GM23338 (cell line): ENCODE measurements around the gene CFTR. TPM values are rescaled to one million over a fixed set of nuclear protein-coding genes. Genes with fewer than 3 reads are reported as not detected.

Experiments
- ATAC-seq: fragments of 200-7000 bp; cut with Tn5 transposase; 3 replicates; pipeline ENCODE4 v1.9.1; 2020
- DNase-seq: peaks from one replicate; pipeline ENCODE4 v3.0.0-alpha.2; 2015; ENCODE audit warnings: low spot score
- H2AFZ ChIP-seq: fragments of 200-600 bp; sonication (generic); 2 replicates; pipeline ENCODE4 v1.8.0; 2016; ENCODE audit warnings: antibody characterized with exemption, mild to moderate bottlenecking, moderate library complexity
- H3F3A ChIP-seq: fragments of 200-600 bp; sonication (generic); replicated peaks from 2 replicates; pipeline ENCODE4 v1.8.0; 2017; ENCODE audit warnings: antibody characterized with exemption, mixed run types, low read depth
- H3K27ac ChIP-seq: fragments of 200-600 bp; sonication (generic); 2 replicates; pipeline ENCODE4 v1.6.1; 2016; ENCODE audit warnings: low read depth
- H3K27me3 ChIP-seq: fragments of 200-600 bp; sonication (generic); 2 replicates; pipeline ENCODE4 v1.8.0; 2016; ENCODE audit warnings: mild to moderate bottlenecking, mixed run types, moderate library complexity; ENCODE audit not compliant: insufficient read depth
- H3K36me3 ChIP-seq: fragments of 200-600 bp; sonication (generic); 2 replicates; pipeline ENCODE4 v1.8.0; 2016; ENCODE audit warnings: mild to moderate bottlenecking; ENCODE audit not compliant: insufficient read depth
- H3K4me1 ChIP-seq: fragments of 200-600 bp; sonication (generic); 2 replicates; pipeline ENCODE4 v1.8.0; 2016; ENCODE audit warnings: mild to moderate bottlenecking, moderate library complexity; ENCODE audit not compliant: insufficient read depth
- H3K4me2 ChIP-seq: fragments of 200-600 bp; sonication (generic); 2 replicates; pipeline ENCODE4 v1.7.1; 2017; ENCODE audit warnings: mixed run types
- H3K4me3 ChIP-seq: fragments of 200-600 bp; sonication (generic); 2 replicates; pipeline ENCODE4 v1.6.1; 2016; ENCODE audit warnings: mixed run types
- H3K79me2 ChIP-seq: fragments of 200-600 bp; sonication (generic); replicated peaks from 2 replicates; pipeline ENCODE4 v1.8.0; 2017; ENCODE audit warnings: mild to moderate bottlenecking; ENCODE audit not compliant: insufficient read depth
- H3K9me2 ChIP-seq: fragments of 200-600 bp; sonication (generic); 2 replicates; pipeline ENCODE4 v1.8.0; 2017; ENCODE audit not compliant: insufficient read depth
- H4K20me1 ChIP-seq: fragments of 200-600 bp; sonication (generic); replicated peaks from 2 replicates; pipeline ENCODE4 v1.8.0; 2017; ENCODE audit warnings: mild to moderate bottlenecking; ENCODE audit not compliant: insufficient read depth
- H3K27ac Mint-ChIP-seq: 2 replicates; pipeline ENCODE4 v1.8.0; 2020; ENCODE audit warnings: inconsistent platforms, mild to moderate bottlenecking, moderate library complexity, mixed read lengths
- H3K27me3 Mint-ChIP-seq: 3 replicates; pipeline ENCODE4 v1.8.0; 2022; ENCODE audit warnings: low read depth, mild to moderate bottlenecking, moderate library complexity, mixed read lengths, inconsistent platforms; ENCODE audit not compliant: insufficient read depth, poor library complexity
- H3K36me3 Mint-ChIP-seq: 3 replicates; pipeline ENCODE4 v1.8.0; 2021; ENCODE audit warnings: low read depth, mild to moderate bottlenecking, inconsistent platforms, moderate library complexity, mixed read lengths
- H3K4me1 Mint-ChIP-seq: 3 replicates; pipeline ENCODE4 v1.8.0; 2020; ENCODE audit warnings: mild to moderate bottlenecking, inconsistent platforms, mixed read lengths
- H3K4me3 Mint-ChIP-seq: 3 replicates; pipeline ENCODE4 v1.8.0; 2021; ENCODE audit warnings: moderate library complexity, mild to moderate bottlenecking, inconsistent platforms, mixed read lengths
- H3K9me3 Mint-ChIP-seq: 3 replicates; pipeline ENCODE4 v1.8.0; 2020; ENCODE audit warnings: moderate library complexity, mild to moderate bottlenecking, inconsistent platforms, mixed read lengths
- CREB1 ChIP-seq: fragments of 250-450 bp; sonication (Bioruptor Pico); IDR thresholded peaks from 2 replicates; pipeline ENCODE4 v1.5.0; 2020; ENCODE audit warnings: low read depth, mild to moderate bottlenecking, moderate library complexity
- EZH2 ChIP-seq: fragments of 200-600 bp; sonication (generic); IDR thresholded peaks from one replicate; pipeline ENCODE4 v1.8.0; 2017; ENCODE audit warnings: antibody characterized with exemption, mild to moderate bottlenecking, low read depth; ENCODE audit not compliant: unreplicated experiment
- EZH2phosphoT487 ChIP-seq: fragments of 200-600 bp; sonication (generic); IDR thresholded peaks from one replicate; pipeline ENCODE4 v1.8.1; 2018; ENCODE audit warnings: antibody characterized with exemption; ENCODE audit not compliant: unreplicated experiment
- NANOG ChIP-seq: IDR thresholded peaks from 2 replicates; pipeline ENCODE4 v1.6.1; 2016; ENCODE audit warnings: antibody characterized with exemption, borderline replicate concordance
- POLR2AphosphoS5 ChIP-seq: IDR thresholded peaks from 2 replicates; pipeline ENCODE4 v1.6.1; 2016; ENCODE audit warnings: antibody characterized with exemption, low read depth
- STAT1 ChIP-seq: IDR thresholded peaks from one replicate; pipeline ENCODE4 v1.6.1; 2016; ENCODE audit warnings: antibody characterized with exemption; ENCODE audit not compliant: unreplicated experiment
- ZNF114 ChIP-seq: fragments of 250-450 bp; sonication (Bioruptor Pico); IDR thresholded peaks from 2 replicates; pipeline ENCODE4 v1.5.0; 2020; ENCODE audit warnings: mild to moderate bottlenecking, moderate library complexity
- ZNF331 ChIP-seq: fragments of 250-450 bp; sonication (Bioruptor Pico); IDR thresholded peaks from 2 replicates; pipeline ENCODE4 v1.5.0; 2020; ENCODE audit warnings: low read depth, mild to moderate bottlenecking, moderate library complexity
- polyA plus RNA-seq: library from polyadenylated mRNA; unstranded; fragments of >200 nt; fragmentation: Nextera tagmentation; extraction: Ambion mirVana; gene quantifications from 2 replicates; pipeline ENCODE4 v1.2.1, GENCODE V29; 2016
- total RNA-seq: library from RNA; depleted of rRNA; stranded (reverse); fragments of >200 nt; shearing (Covaris generic); gene quantifications from 2 replicates; pipeline ENCODE4 v1.2.3, GENCODE V29; 2014
- TF ChIP-seq, protein P1 (sequence below), 2 experiments: fragments of 200-600 bp in 1 of 2; sonication (generic) in 1 of 2; conservative IDR thresholded peaks; 2 replicates each; pipeline versions ENCODE4 v1.5.1 to v1.6.1; 2016 to 2017; ENCODE audit warnings: antibody characterized with exemption in 2 of 2, low read depth in 2 of 2, mild to moderate bottlenecking in 2 of 2, moderate library complexity in 1 of 2
- TF ChIP-seq, protein P2 (sequence below): IDR thresholded peaks from one replicate; pipeline ENCODE4 v1.6.1; 2018; ENCODE audit warnings: antibody characterized with exemption; ENCODE audit not compliant: unreplicated experiment
- TF ChIP-seq, protein P3 (sequence below): IDR thresholded peaks from 2 replicates; pipeline ENCODE4 v1.6.1; 2016; ENCODE audit warnings: antibody characterized with exemption

Gene CFTR
- total and polyA plus RNA-seq, 2 experiments from 2014 or later = 0.45 to 1.2 TPM

- no peak overlapping the region for H3K27ac Mint-ChIP-seq
- no peaks in the 10 kb centered on the region for H3K36me3 Mint-ChIP-seq
- H3K4me1 Mint-ChIP-seq = peaks cover 15% of the 10 kb centered on the region
- DNase-seq = no peak
- H3K36me3 ChIP-seq = no peaks in the 10 kb centered on the region
- ATAC-seq = no peak
- H3K9me2 ChIP-seq = 0 out of 2 replicates have a peak, but pooled peaks cover 4% of the 10 kb centered on the region
- no peak overlapping the region for H2AFZ ChIP-seq
- H3K4me3 Mint-ChIP-seq = no peak overlapping the region
- no peak for TF ChIP-seq ZNF114 (CRISPR knock-in tag)
- TF ChIP-seq, protein P1, sequence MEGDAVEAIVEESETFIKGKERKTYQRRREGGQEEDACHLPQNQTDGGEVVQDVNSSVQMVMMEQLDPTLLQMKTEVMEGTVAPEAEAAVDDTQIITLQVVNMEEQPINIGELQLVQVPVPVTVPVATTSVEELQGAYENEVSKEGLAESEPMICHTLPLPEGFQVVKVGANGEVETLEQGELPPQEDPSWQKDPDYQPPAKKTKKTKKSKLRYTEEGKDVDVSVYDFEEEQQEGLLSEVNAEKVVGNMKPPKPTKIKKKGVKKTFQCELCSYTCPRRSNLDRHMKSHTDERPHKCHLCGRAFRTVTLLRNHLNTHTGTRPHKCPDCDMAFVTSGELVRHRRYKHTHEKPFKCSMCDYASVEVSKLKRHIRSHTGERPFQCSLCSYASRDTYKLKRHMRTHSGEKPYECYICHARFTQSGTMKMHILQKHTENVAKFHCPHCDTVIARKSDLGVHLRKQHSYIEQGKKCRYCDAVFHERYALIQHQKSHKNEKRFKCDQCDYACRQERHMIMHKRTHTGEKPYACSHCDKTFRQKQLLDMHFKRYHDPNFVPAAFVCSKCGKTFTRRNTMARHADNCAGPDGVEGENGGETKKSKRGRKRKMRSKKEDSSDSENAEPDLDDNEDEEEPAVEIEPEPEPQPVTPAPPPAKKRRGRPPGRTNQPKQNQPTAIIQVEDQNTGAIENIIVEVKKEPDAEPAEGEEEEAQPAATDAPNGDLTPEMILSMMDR (conservative IDR thresholded peaks at IDR 0.05; ENCODE audit: low read depth in 2 of 2) = no peak
- TF ChIP-seq, protein P2, sequence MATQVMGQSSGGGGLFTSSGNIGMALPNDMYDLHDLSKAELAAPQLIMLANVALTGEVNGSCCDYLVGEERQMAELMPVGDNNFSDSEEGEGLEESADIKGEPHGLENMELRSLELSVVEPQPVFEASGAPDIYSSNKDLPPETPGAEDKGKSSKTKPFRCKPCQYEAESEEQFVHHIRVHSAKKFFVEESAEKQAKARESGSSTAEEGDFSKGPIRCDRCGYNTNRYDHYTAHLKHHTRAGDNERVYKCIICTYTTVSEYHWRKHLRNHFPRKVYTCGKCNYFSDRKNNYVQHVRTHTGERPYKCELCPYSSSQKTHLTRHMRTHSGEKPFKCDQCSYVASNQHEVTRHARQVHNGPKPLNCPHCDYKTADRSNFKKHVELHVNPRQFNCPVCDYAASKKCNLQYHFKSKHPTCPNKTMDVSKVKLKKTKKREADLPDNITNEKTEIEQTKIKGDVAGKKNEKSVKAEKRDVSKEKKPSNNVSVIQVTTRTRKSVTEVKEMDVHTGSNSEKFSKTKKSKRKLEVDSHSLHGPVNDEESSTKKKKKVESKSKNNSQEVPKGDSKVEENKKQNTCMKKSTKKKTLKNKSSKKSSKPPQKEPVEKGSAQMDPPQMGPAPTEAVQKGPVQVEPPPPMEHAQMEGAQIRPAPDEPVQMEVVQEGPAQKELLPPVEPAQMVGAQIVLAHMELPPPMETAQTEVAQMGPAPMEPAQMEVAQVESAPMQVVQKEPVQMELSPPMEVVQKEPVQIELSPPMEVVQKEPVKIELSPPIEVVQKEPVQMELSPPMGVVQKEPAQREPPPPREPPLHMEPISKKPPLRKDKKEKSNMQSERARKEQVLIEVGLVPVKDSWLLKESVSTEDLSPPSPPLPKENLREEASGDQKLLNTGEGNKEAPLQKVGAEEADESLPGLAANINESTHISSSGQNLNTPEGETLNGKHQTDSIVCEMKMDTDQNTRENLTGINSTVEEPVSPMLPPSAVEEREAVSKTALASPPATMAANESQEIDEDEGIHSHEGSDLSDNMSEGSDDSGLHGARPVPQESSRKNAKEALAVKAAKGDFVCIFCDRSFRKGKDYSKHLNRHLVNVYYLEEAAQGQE = no peak
- TF ChIP-seq EZH2 = no peak
- no peak for TF ChIP-seq STAT1
- no peak for TF ChIP-seq CREB1 (CRISPR knock-in tag)
- no peak for TF ChIP-seq POLR2AphosphoS5
- no peak for TF ChIP-seq ZNF331 (CRISPR knock-in tag)
- TF ChIP-seq, protein P3, sequence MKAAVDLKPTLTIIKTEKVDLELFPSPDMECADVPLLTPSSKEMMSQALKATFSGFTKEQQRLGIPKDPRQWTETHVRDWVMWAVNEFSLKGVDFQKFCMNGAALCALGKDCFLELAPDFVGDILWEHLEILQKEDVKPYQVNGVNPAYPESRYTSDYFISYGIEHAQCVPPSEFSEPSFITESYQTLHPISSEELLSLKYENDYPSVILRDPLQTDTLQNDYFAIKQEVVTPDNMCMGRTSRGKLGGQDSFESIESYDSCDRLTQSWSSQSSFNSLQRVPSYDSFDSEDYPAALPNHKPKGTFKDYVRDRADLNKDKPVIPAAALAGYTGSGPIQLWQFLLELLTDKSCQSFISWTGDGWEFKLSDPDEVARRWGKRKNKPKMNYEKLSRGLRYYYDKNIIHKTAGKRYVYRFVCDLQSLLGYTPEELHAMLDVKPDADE = no peak
- no peaks in the 10 kb centered on the region for H4K20me1 ChIP-seq
- no peaks in the 10 kb centered on the region for H3K27me3 ChIP-seq
- no peaks in the 10 kb centered on the region for H3K79me2 ChIP-seq
- H3K4me2 ChIP-seq = no peak overlapping the region
- no peaks in the 10 kb centered on the region for H3F3A ChIP-seq
- H3K4me1 ChIP-seq = peaks cover 7% of the 10 kb centered on the region
- no peak overlapping the region for H3K4me3 ChIP-seq
- peaks cover 3% of the 10 kb centered on the region for H3K27me3 Mint-ChIP-seq
- no peaks in the 10 kb centered on the region for H3K9me3 Mint-ChIP-seq
- no peak overlapping the region for H3K27ac ChIP-seq
These were observed 10.1 kb downstream of the CFTR start for GRCh38 chr7:117489911-117490310.

GRCh38 chr7:117492649-117493048, 12.8 kb downstream of the CFTR start:
- no peaks in the 10 kb centered on the region for H3K27me3 Mint-ChIP-seq
- DNase-seq (no peak), ATAC-seq (no peak)
- H3K27ac Mint-ChIP-seq = no peak overlapping the region
- no peaks in the 10 kb centered on the region for H3F3A ChIP-seq
- no peaks in the 10 kb centered on the region for H3K4me1 ChIP-seq
- H2AFZ ChIP-seq = no peak overlapping the region
- no peak overlapping the region for H3K4me3 ChIP-seq
- no peaks in the 10 kb centered on the region for H3K9me3 Mint-ChIP-seq
- H3K4me3 Mint-ChIP-seq = no peak overlapping the region
- H3K27me3 ChIP-seq = no peaks in the 10 kb centered on the region
- no peak overlapping the region for H3K4me2 ChIP-seq
- H3K36me3 Mint-ChIP-seq = no peaks in the 10 kb centered on the region
- H3K36me3 ChIP-seq = no peaks in the 10 kb centered on the region
- no peaks in the 10 kb centered on the region; the same call in 2 of the 3 replicates for H3K4me1 Mint-ChIP-seq
- H3K79me2 ChIP-seq = no peaks in the 10 kb centered on the region
- H4K20me1 ChIP-seq = no peaks in the 10 kb centered on the region
- H3K27ac ChIP-seq = no peak overlapping the region
- H3K9me2 ChIP-seq = no peaks in the 10 kb centered on the region
- TF ChIP-seq NANOG = no peak
- no peak for TF ChIP-seq EZH2phosphoT487
